Activated T-helper 17 cell treated with anti-CD3 and anti-CD28 coated beads, Interleukin-2, amount 50 U/mL, for 72 hours (primary cell): Measurements from ENCODE around the gene SLC12A3. TPM values are rescaled to one million over a fixed set of nuclear protein-coding genes. Genes with fewer than 3 reads are reported as not detected.
A peak's percentile ranks its signal among the peaks of the same experiment; 100 is the strongest.
"Not testable (repeated sequence)": the region's sequence is repeated elsewhere in the genome, so short reads cannot be mapped to it uniquely, and the experiment has no call there.

Source experiments
- ATAC-seq: fragments of 150-1000 bp; cut with Tn5 transposase; replicated peaks from 2 replicates; pipeline ENCODE4 v1.10.0; 2021; ENCODE audit warnings: mild to moderate bottlenecking, moderate library complexity
- H3K27ac Mint-ChIP-seq: one replicate; pipeline ENCODE4 v1.8.0; 2022; ENCODE audit warnings: mixed read lengths
- H3K27me3 Mint-ChIP-seq: one replicate; pipeline ENCODE4 v1.8.0; 2022; ENCODE audit warnings: mixed read lengths
- H3K36me3 Mint-ChIP-seq: one replicate; pipeline ENCODE4 v1.8.0; 2022; ENCODE audit warnings: low read depth, mild to moderate bottlenecking, mixed read lengths
- H3K4me1 Mint-ChIP-seq: one replicate; pipeline ENCODE4 v1.8.0; 2022; ENCODE audit warnings: mixed read lengths
- H3K4me3 Mint-ChIP-seq: one replicate; pipeline ENCODE4 v1.8.0; 2022; ENCODE audit warnings: mild to moderate bottlenecking, mixed read lengths
- H3K9me3 Mint-ChIP-seq: one replicate; pipeline ENCODE4 v1.8.0; 2022; ENCODE audit warnings: mixed read lengths
- total RNA-seq, 2 donors: library from RNA; stranded (reverse); gene quantifications; one replicate each; pipeline ENCODE4 v1.2.3, GENCODE V29; 2022

SLC12A3 gene
- total RNA-seq, 2 donors from 2014 or later, result not detected

DNA sequence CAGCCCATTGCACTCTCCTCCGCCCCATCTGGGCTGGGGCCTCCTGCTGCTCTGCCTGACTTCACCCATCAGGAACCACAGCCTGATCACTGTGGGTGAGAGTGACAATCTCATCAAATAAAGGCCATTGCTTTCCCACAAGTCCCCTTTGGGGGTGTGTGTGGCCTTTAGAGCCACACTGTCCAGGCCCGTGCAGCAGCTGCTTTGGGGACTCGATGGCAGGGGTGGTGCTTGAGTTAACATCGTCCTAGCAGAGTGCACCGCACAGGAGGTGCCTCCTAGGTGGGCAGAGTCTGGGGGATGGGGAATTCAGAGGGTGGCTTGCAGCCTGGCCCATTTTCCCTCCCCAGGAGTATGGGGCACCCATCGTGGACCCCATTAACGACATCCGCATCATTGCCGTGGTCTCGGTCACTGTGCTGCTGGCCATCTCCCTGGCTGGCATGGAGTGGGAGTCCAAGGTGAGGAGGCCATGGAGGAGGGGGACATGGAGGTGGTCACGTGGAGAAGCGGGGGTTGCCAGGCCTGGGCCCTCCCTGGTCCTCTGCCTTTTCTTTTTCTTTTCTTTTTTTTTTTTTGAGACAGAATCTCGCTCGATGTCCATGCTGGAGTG is 5.4 kb downstream of the SLC12A3 start:
- Mint-ChIP-seq H3K4me3 (no peak overlapping the region), H3K27me3 (no peaks in the 10 kb centered on the region), H3K36me3 (no peaks in the 10 kb centered on the region), H3K4me1 (no peaks in the 10 kb centered on the region), H3K9me3 (no peaks in the 10 kb centered on the region), H3K27ac (no peak overlapping the region)
- no peak for ATAC-seq

DNA sequence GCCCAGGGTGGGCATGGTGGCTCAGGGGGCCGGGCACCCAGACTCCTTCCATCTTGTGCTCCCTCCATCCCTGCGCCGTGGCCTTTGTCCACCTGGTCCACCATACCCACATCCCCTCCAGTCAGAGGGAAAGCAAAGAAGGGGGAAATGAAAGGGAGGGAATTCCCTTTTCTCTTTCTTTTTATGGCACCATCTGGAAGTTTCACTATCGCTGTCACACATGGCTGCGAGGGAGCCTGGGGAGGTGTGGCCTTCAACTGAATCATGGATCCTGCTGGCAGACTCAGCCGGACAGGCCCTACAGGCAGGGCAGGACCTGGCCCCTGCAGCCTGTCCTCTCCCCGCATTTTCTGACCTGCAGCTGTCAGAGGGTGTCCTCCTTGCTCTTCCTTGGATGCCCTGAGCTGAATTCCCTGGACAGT is 6.2 kb downstream of the SLC12A3 start:
- H3K9me3 Mint-ChIP-seq, result no peaks in the 10 kb centered on the region
- no peak overlapping the region for H3K4me3 Mint-ChIP-seq
- H3K27ac Mint-ChIP-seq, result no peak overlapping the region
- H3K27me3 Mint-ChIP-seq, result no peaks in the 10 kb centered on the region
- H3K36me3 Mint-ChIP-seq, result no peaks in the 10 kb centered on the region
- peak; percentile 40 for ATAC-seq
- H3K4me1 Mint-ChIP-seq, result no peaks in the 10 kb centered on the region

- H3K27ac Mint-ChIP-seq, result no peak overlapping the region
- H3K9me3 Mint-ChIP-seq, result no peaks in the 10 kb centered on the region
- no peaks in the 10 kb centered on the region for H3K36me3 Mint-ChIP-seq
- no peak for ATAC-seq
- no peaks in the 10 kb centered on the region for H3K27me3 Mint-ChIP-seq
- no peak overlapping the region for H3K4me3 Mint-ChIP-seq
- no peaks in the 10 kb centered on the region for H3K4me1 Mint-ChIP-seq
These were observed 7.9 kb downstream of the SLC12A3 start for GRCh38 chr16:56872863-56873391.

- Mint-ChIP-seq H3K4me3 (no peak overlapping the region), H3K36me3 (no peaks in the 10 kb centered on the region), H3K27ac (no peak overlapping the region), H3K9me3 (no peaks in the 10 kb centered on the region), H3K27me3 (no peaks in the 10 kb centered on the region), H3K4me1 (no peaks in the 10 kb centered on the region)
- no peak for ATAC-seq
These were observed 9.8 kb downstream of the SLC12A3 start for GRCh38 chr16:56874800-56875199.

- no peak for ATAC-seq
- Mint-ChIP-seq H3K4me3 (no peak overlapping the region), H3K27ac (no peak overlapping the region)
These were observed 11.0 kb downstream of the SLC12A3 start for GRCh38 chr16:56876048-56876447.

DNA sequence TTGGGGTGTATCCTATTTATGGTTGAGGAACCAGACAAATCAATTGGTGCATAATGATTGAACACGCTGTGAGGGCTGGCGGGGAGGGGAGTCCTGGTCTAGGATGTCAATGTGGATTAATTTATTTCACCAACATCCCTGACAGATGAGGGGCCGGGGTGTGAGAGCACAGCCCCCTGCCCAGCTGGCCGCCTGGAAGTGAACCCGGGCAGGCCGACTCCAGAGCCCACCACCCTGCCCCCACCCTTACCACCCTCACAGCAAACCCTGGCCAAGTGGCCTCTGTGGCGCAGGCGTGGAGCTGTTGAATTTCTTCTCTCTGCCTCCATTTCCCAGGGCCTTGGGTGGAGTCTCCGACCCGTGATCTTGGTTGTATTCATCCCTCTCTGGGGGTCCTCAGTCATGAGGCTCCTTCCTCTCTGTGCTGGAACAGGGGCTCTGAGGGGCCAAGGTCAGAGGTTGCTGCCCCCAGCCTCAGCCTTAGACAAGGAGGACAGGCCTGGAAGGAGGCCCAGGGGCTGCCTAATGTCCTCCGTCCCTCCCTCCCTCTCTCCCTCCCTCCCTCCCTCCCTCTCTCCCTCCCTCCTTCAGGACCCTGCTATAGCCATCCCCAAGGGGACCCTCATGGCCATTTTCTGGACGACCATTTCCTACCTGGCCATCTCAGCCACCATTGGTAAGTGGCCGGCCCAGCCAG is 12.6 kb downstream of the SLC12A3 start:
- no peak for ATAC-seq
- H3K36me3 Mint-ChIP-seq, result no peaks in the 10 kb centered on the region
- H3K9me3 Mint-ChIP-seq, result no peaks in the 10 kb centered on the region
- H3K27me3 Mint-ChIP-seq, result no peaks in the 10 kb centered on the region
- no peak overlapping the region for H3K4me3 Mint-ChIP-seq
- no peak overlapping the region for H3K27ac Mint-ChIP-seq
- no peaks in the 10 kb centered on the region for H3K4me1 Mint-ChIP-seq

More at GRCh38 chr16:56876048-56876447, 11.0 kb downstream of the SLC12A3 start:
- Mint-ChIP-seq H3K4me1 (no peaks in the 10 kb centered on the region), H3K9me3 (no peaks in the 10 kb centered on the region), H3K27me3 (no peaks in the 10 kb centered on the region), H3K36me3 (no peaks in the 10 kb centered on the region)

DNA sequence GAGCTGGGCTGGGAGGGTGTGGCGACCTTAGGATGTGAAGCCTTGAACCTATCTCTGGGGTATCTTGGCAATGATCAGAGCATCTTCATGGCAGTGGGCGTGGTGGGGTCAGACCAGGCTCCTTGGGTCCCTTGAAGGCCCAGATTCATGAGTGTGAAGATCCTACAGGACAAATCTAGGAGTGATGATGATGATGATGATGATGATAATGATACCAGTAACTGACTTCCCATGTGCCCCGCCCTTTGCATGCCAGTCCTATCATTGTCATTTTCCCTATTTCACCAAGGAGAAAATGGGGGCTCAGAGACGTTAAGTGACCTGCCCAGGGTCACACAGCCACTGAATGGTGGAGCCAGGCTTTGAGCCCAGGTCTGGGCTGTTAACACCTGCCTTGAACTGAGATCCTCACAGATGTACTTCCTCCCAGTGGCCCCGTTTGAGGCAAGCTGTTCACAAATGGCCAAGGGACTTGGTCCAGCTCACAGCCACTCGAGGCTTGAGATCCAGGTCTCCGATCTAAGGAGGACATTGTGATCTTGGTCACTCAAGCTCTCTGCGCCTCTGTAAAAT is 13.4 kb downstream of the SLC12A3 start:
- H3K36me3 Mint-ChIP-seq, result no peaks in the 10 kb centered on the region
- no peaks in the 10 kb centered on the region for H3K27me3 Mint-ChIP-seq
- no peak overlapping the region for H3K4me3 Mint-ChIP-seq
- H3K27ac Mint-ChIP-seq, result no peak overlapping the region
- no peaks in the 10 kb centered on the region for H3K9me3 Mint-ChIP-seq
- no peak for ATAC-seq
- no peaks in the 10 kb centered on the region for H3K4me1 Mint-ChIP-seq

DNA sequence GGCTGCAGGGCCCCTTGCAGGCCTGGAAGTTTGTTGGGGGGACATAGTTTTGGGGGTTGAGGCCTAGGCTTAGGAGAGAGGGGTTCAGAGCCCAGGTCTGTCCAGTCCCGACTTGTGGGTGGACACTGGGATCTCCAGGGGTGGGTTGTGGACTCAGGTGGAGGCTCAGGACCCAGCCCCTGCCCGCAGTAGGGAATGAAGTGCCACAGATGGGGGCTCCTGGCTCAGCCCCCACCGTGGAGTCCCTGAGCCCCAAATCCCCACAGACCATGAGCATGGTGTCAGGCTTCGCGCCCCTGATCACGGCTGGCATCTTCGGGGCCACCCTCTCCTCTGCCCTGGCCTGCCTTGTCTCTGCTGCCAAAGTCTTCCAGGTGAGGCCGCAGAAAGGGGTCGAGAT is 14.3 kb downstream of the SLC12A3 start:
- Mint-ChIP-seq H3K4me3 (no peak overlapping the region), H3K27ac (no peak overlapping the region), H3K4me1 (no peaks in the 10 kb centered on the region), H3K27me3 (no peaks in the 10 kb centered on the region), H3K36me3 (no peaks in the 10 kb centered on the region), H3K9me3 (no peaks in the 10 kb centered on the region)
- ATAC-seq, result no peak

GRCh38 chr16:56880176-56880575 is 15.2 kb downstream of the SLC12A3 start:
- H3K27me3 Mint-ChIP-seq, result no peaks in the 10 kb centered on the region

GRCh38 chr16:56880685-56881084 is 15.7 kb downstream of the SLC12A3 start:
- no peaks in the 10 kb centered on the region for H3K36me3 Mint-ChIP-seq
- no peaks in the 10 kb centered on the region for H3K4me1 Mint-ChIP-seq
- H3K27ac Mint-ChIP-seq, result no peak overlapping the region
- no peaks in the 10 kb centered on the region for H3K9me3 Mint-ChIP-seq
- no peak for ATAC-seq
- H3K4me3 Mint-ChIP-seq, result no peak overlapping the region
- H3K27me3 Mint-ChIP-seq, result no peaks in the 10 kb centered on the region

More at GRCh38 chr16:56880176-56880575, 15.2 kb downstream of the SLC12A3 start:
- Mint-ChIP-seq H3K9me3 (no peaks in the 10 kb centered on the region), H3K36me3 (no peaks in the 10 kb centered on the region), H3K4me3 (no peak overlapping the region), H3K27ac (no peak overlapping the region), H3K4me1 (no peaks in the 10 kb centered on the region)
- ATAC-seq, result no peak

DNA sequence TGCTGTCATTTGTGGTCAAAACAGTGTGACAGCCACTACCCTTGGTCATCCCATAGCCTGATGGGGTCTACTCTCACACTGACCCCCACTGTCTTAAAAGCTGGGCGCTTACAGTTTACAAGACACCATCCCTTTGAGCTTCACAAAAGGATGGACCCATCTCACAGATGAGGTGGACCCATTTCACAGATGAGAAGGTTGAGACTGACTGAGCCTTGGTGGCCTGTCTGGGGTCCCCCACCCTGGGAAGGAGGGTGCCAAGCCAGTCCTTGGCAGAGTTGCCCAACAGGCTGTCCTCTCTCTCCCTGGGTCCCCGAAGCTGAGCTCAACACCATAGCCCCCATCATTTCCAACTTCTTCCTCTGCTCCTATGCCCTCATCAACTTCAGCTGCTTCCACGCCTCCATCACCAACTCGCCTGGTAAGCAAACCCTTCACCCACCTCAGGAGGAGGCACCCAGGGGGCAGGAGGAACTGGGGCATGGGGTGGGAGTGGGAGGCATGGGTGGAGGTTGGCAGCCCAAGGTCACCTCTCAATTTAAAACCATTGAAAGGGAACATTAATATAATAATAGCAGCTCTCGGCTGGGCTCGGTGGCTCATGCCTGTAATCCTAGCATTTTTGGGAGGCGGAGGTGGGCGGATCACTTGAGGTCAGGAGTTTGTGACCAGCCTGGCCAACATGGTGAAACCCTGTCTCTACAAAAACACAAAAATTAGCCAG is 17.2 kb downstream of the SLC12A3 start:
- ATAC-seq, result no peak
- no peaks in the 10 kb centered on the region for H3K9me3 Mint-ChIP-seq
- H3K27me3 Mint-ChIP-seq, result no peaks in the 10 kb centered on the region

DNA sequence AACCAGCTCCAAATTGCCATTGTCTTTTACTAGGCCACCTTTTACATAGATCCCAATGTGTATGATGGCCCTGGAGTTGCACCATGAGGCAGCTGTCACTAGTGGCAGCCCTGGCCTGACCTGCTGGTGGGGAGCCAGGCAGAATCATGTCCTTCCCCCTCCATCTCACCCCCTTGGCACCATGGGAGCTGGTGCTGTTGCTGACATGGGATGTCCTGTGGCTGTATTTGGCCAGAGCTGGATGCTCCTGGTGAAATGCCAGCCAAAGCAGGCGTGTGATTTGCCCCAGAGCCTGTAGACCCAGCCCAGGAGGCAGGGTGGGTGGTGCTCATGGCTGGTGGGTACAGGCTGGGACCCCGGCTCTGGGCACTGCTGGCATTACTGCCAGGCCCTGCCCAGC is 18.6 kb downstream of the SLC12A3 start:
- ATAC-seq, result no peak
- Mint-ChIP-seq H3K27ac (no peak overlapping the region), H3K36me3 (no peaks in the 10 kb centered on the region), H3K9me3 (no peaks in the 10 kb centered on the region), H3K4me1 (no peaks in the 10 kb centered on the region), H3K4me3 (no peak overlapping the region), H3K27me3 (no peaks in the 10 kb centered on the region)

More for the DNA sequence above, 17.2 kb downstream of the SLC12A3 start:
- H3K27ac Mint-ChIP-seq, result no peak overlapping the region
- H3K4me3 Mint-ChIP-seq, result no peak overlapping the region
- no peaks in the 10 kb centered on the region for H3K36me3 Mint-ChIP-seq
- no peaks in the 10 kb centered on the region for H3K4me1 Mint-ChIP-seq

DNA sequence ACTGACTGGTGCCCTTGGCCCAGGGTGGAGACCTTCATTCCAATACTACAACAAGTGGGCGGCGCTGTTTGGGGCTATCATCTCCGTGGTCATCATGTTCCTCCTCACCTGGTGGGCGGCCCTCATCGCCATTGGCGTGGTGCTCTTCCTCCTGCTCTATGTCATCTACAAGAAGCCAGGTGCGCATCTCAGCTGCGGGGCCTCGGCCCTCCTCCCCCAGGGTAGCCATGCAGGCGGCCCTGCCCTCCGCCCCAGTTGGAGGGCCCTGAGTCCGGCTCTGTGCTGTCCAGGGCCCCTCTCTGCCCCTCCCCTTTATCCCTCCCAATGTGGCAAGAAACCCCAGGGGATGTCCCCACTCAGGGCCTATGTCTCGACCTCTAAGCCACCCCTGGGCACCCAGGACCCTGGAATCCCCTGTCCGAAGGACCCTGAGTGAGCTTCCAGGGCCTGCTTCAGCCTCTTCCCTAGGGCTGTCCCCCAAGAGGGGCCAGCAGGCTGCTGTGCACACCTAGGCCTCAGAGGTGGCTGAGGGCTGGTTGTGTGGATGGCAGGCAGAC is 19.1 kb downstream of the SLC12A3 start:
- H3K4me3 Mint-ChIP-seq, result no peak overlapping the region
- no peak for ATAC-seq
- no peak overlapping the region for H3K27ac Mint-ChIP-seq
- H3K36me3 Mint-ChIP-seq, result no peaks in the 10 kb centered on the region
- H3K27me3 Mint-ChIP-seq, result no peaks in the 10 kb centered on the region
- H3K4me1 Mint-ChIP-seq, result no peaks in the 10 kb centered on the region
- no peaks in the 10 kb centered on the region for H3K9me3 Mint-ChIP-seq

- not testable (repeated sequence) for H3K4me3 Mint-ChIP-seq, H3K27ac Mint-ChIP-seq, ATAC-seq, H3K36me3 Mint-ChIP-seq, H3K27me3 Mint-ChIP-seq, H3K9me3 Mint-ChIP-seq, H3K4me1 Mint-ChIP-seq
These were observed 19.9 kb downstream of the SLC12A3 start for GRCh38 chr16:56884929-56885328.
